AG04450 (cell line): ENCODE data around the gene TGFBR3. TPM values are rescaled to one million over a fixed set of nuclear protein-coding genes. Genes with fewer than 3 reads are reported as not detected.

Experiments
- CTCF ChIA-PET: fragments of 300-600, 350-600 bp; formaldehyde crosslinking; extraction: SDS; loops from one replicate; lab custom pipeline; 2022; ENCODE audit warnings: antibody characterized with exemption, inconsistent platforms; lab: Charles Lee
- POLR2A ChIA-PET: fragments of 350-600 bp; formaldehyde crosslinking; extraction: SDS; loops from one replicate; lab custom pipeline; 2021; ENCODE audit warnings: antibody characterized with exemption, inconsistent platforms; lab: Yijun Ruan, JAX
- DNase-seq: peaks from one replicate; pipeline ENCODE4 v3.0.0-alpha.2; 2011; ENCODE audit warnings: low read depth, low spot score
- H3K27ac ChIP-seq: one replicate; pipeline ENCODE4 v1.5.1; 2012; ENCODE audit warnings: low read depth, low read length, control low read depth
- H3K27me3 ChIP-seq: one replicate; pipeline ENCODE4 v1.6.0; 2012; ENCODE audit warnings: low read length; ENCODE audit not compliant: control insufficient read depth, insufficient read depth
- H3K4me3 ChIP-seq: 2 replicates; pipeline ENCODE4 v1.5.1; 2011; ENCODE audit warnings: mild to moderate bottlenecking, low read depth, low read length, control low read depth
- H3K9me3 ChIP-seq: 2 replicates; pipeline ENCODE4 v1.5.1; 2012; ENCODE audit warnings: low read length; ENCODE audit not compliant: control insufficient read depth, insufficient read depth
- CTCF ChIP-seq: IDR thresholded peaks from 2 replicates; pipeline ENCODE4 v1.5.1; 2011; ENCODE audit warnings: low read depth, low read length, control low read depth, inconsistent platforms
- polyA plus RNA-seq: library from polyadenylated mRNA; depleted of rRNA; stranded (reverse); fragments of >200 nt; gene quantifications from 2 replicates; pipeline ENCODE4 v1.2.3, GENCODE V29; 2011

TGFBR3 gene
- polyA plus RNA-seq, 1 experiment, result 36.5 TPM

- no peak for TF ChIP-seq CTCF
- ChIA-PET POLR2A (no interaction called here), CTCF (interaction anchor here (0.7 kb wide), 1 partner anchor 41 kb away, joined by 4 read pairs; no protein-coding TSS in a partner anchor)
- no peaks in the 10 kb centered on the region for H3K27me3 ChIP-seq
- no peak overlapping the region for H3K27ac ChIP-seq
- H3K9me3 ChIP-seq, result no peaks in the 10 kb centered on the region
- DNase-seq, result no peak
- H3K4me3 ChIP-seq, result no peak overlapping the region
These were observed 196.1 kb downstream of the TGFBR3 start for GRCh38 chr1:91689641-91690481.

GRCh38 chr1:91687452-91687851 is 198.5 kb downstream of the TGFBR3 start:
- Histone ChIP-seq H3K27ac (no peak overlapping the region), H3K4me3 (no peak overlapping the region), H3K27me3 (no peaks in the 10 kb centered on the region), H3K9me3 (no peaks in the 10 kb centered on the region)
- POLR2A ChIA-PET, result no interaction called here
- no peak for TF ChIP-seq CTCF
- CTCF ChIA-PET, result interaction anchor here (1.1 to 1.3 kb wide), 2 partner anchors 175 to 197 kb away, joined by 3 to 5 read pairs; no protein-coding TSS in a partner anchor
- DNase-seq, result no peak

- no peak overlapping the region for H3K27ac ChIP-seq
- no peaks in the 10 kb centered on the region for H3K9me3 ChIP-seq
- POLR2A ChIA-PET, result no interaction called here
- no peak for TF ChIP-seq CTCF
- no peak for DNase-seq
- H3K27me3 ChIP-seq, result no peaks in the 10 kb centered on the region
- H3K4me3 ChIP-seq, result no peak overlapping the region
- CTCF ChIA-PET, result interaction anchor here (2.5 kb wide), 1 partner anchor 173 kb away, joined by 20 read pairs; no protein-coding TSS in a partner anchor
These were observed 200.0 kb downstream of the TGFBR3 start for GRCh38 chr1:91685994-91686393.

GRCh38 chr1:91684481-91685196 is 201.3 kb downstream of the TGFBR3 start:
- TF ChIP-seq CTCF, result no peak
- CTCF ChIA-PET, result interaction anchor here (0.7 to 2.5 kb wide), 2 partner anchors 154 to 172 kb away, joined by 3 to 20 read pairs; no protein-coding TSS in a partner anchor

More at GRCh38 chr1:91684481-91685196, 201.3 kb downstream of the TGFBR3 start:
- no peak overlapping the region for H3K4me3 ChIP-seq
- POLR2A ChIA-PET, result interaction anchor here (0.7 kb wide), 1 partner anchor 147 kb away, joined by 7 read pairs; no protein-coding TSS in a partner anchor
- H3K27me3 ChIP-seq, result no peaks in the 10 kb centered on the region
- H3K27ac ChIP-seq, result no peak overlapping the region
- DNase-seq, result no peak
- H3K9me3 ChIP-seq, result no peaks in the 10 kb centered on the region
